NCI-H1417 (cell line): ENCODE results near the gene PPP3CA.
"Not testable (repeated sequence)": the region's sequence is repeated elsewhere in the genome, so short reads cannot be mapped to it uniquely, and the experiment has no call there.

Source experiments
- DNase-seq, 3 experiments: peaks; one replicate each; lab custom pipeline; 2025; lab: John Stamatoyannopoulos, UW

PPP3CA gene

DNA sequence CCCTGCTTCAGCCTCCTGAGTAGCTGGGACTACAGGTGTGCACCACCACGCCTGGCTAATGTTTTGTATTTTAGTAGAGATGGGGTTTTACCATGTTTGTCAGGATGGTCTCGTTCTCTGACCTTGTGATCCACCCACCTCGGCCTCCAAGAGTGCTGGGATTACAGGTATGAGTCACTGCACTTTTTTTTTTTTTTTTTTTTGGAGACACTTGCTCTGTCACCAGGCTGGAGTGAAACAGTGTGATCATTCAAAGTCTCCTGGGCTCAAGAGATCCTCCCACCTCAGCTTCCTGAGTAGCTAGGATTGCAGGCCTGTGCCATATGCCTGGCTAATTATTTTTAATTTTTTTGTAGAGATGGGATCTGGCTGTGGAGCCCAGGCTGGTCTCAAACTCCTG is 338.8 kb downstream of the PPP3CA start:
- DNase-seq = no peak

DNA sequence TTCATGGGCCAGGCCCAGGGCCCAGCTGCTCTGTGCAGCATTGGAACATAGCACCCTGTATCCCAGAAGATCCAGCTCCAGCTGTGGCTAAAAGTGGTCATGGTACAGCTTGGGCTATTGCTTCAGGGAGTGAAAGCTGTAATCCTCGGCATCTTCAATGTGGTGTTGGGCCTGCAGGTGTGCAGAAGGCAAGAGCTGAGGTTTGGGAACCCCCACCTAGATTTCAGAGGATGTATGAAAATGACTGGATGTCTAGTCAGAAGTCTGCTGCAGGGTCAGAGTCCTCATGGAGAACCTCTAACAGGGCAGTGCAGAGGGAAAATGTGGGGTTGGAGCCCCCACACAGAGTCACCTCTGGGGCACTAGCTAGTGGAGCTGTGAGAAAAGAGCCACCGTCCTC is 341.7 kb downstream of the PPP3CA start:
- no peak for DNase-seq

DNA sequence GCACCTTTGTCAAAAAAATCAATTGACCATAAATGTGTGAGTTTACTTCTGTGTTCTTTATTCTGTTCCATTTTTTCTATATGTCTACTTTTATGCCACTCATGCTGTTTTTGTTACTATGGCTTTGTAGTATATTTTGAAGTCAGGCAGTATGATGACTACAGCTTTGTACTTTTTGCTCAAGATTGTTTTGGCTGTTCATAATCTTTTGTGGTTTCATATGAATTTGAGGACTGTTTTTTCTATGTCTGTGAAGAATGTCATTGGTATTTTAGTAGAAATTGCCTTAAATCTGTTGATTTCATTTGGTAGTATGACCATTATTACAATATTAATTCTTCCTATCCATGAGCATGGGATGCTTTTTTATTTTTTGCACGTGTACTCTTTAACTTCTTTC is 346.8 kb downstream of the PPP3CA start:
- DNase-seq = no peak

DNA sequence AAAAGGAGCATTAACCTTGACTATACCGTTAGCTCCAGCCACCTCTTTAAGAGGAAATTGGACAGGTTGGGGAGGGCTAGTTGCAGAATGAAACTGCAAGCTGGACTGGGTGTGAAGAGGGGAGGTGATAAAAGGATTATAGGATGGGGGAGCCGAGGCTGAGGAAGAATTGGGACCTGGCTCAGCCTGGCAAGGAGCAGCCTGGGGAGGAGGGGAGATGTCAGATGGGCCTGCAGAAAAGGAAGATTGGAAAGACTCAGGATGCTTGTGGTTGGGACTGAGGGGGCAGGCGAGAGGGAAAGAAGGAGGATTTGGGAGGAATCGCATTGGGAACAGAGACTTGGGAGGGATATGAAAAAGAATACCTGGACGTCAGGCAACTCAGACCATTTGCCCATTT is 351.7 kb downstream of the PPP3CA start:
- DNase-seq = no peak

DNA sequence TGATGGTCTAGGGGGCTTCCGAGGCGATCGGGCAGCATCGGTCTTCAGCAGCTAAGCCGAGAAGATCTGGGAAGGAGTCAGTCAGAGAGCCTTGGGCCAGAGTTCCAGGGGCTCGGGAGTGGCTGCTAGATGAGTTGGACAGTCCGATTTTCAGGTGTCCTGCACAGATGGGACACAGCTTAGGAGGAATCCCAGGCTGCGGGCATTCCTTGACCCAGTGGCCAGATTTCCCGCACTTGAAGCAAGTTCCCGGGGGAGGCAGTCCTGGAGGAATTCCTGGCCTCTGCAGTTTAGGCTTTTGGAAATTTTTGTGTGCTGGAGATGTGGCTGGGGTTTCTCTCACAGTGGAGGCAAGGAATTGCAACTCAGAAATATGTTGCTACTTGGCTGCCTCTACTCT is 352.3 kb downstream of the PPP3CA start:
- DNase-seq = not testable (repeated sequence)

DNA sequence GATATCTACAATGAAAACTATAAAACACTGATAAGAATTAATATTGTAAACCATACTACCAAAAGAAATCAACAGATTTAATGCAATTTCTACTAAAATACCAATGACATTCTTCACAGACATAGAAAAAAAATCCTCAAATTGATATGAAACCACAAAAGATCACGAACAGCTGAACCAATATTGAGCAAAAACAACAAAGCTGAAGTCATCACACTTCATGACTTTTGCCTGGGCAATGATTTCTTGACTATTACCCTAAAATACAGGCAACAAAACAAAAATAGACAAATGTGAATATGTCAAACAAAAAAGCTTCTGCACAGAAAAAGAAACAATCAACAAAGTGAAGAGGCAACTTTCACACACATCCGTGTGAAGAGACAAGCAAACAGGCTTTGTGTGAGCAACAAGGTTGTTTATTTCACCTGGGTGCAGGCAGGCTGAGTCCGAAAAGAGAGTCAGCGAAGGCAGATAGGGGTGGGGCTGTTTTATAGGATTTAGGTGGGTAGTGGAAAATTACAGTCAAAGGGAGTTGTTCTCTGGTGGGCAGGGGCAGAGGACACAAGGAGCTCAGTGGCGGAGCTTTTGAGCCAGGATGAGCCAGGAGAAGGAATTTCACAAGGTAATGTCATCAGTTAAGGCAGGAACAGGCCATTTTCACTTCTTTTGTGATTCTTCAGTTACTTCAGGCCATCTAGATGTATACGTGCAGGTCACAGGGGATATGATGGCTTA is 355.8 kb downstream of the PPP3CA start:
- not testable (repeated sequence) for DNase-seq

DNA sequence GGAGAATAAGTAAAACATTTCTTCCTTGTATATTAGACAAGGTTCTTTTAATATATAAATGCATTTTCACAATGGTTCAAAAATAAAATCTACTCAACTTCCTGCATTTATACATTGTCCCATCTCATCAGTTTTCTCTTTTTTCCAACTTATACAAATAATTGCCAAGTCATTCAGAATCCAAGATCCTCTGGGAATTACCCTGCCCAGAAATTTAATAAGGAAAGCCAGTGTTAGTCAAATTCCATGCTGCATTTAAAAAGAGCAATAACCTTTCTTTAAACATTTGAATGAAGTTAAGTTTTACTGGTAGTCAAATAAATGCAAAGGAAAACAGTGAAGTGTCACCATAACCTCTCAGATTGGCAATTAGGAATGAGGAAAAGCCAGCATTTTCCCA is 357.9 kb downstream of the PPP3CA start:
- no peak for DNase-seq

DNA sequence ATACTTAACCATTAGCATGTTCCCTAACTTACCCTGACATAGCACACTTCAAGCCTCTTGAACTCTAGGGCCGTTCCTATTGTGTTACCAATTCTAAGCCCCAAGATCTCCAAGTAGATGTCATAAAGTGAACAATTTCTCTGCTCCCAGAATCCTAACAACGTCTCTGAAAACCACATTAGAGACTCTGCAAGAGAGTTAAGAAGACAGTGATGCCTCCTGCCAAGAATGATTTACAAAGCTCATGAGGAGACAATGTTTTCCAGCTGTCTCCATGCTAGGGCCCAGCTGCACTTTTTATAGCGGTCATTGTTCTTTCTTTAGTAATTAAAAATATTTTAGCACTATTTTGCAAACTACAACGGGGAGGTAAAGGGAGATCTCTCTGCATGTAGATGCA is 358.4 kb downstream of the PPP3CA start:
- DNase-seq = no peak

DNA sequence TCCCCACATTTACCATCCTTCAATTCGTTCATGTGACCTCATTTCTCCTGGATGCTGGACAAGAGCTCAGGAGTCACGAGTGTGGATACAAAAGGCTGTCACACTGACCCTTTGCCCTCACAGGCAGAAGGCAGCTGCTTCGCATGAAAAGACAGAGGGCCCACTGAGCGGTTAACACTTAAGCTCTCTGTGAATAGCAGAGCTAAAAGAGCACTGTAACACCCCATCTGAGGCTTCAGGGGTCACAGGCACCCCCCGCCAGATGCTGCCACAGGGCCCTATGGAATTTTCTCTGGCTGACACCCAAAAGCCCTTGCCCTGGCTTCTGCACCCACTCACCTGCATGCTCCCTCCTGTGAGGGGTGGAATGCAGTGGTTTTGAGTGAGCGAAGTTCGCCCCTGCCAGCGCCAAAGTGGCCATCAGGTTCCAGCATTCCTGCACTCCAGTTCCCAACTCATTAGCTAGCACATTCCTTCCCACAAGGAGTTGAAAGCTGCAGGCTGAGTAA is 360.9 kb downstream of the PPP3CA start:
- no peak for DNase-seq

DNA sequence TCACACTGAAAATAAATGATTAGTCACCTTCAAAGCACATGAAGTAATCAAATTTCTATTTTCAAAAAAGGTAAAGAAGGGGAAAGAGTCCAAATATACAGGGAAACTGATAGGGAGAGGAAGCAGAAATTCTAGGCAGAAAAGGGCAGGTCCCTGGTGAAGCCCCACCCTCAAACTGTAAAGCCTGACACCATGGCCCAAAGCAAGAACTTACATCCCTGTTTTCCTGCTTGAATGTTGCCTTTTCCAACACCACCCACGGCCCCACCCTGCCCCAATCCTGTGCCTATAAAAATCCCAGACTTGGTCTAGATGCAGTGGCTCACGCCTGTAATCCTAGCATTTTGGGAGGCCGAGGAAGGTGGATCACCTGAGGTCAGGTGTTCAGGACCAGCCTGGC is 361.8 kb downstream of the PPP3CA start:
- DNase-seq = no peak

DNA sequence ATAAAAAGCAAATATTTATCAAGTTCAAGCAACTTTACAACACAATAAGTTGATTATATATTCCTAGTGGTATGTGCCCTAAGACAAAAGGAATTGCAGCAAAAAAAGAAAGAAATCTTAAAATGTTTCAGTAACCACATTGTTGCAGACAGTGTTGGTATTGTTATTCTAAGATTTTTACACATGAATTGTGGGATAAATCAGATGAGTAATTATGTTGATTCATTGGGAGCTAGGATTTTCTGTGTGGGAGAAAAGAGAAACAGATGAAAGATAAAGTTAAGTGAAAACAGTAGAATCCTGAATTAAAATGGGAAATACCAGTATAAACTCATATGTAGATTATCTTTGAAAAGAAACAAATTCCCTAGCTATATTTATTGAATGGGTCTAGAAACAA is 362.4 kb downstream of the PPP3CA start:
- no peak for DNase-seq

DNA sequence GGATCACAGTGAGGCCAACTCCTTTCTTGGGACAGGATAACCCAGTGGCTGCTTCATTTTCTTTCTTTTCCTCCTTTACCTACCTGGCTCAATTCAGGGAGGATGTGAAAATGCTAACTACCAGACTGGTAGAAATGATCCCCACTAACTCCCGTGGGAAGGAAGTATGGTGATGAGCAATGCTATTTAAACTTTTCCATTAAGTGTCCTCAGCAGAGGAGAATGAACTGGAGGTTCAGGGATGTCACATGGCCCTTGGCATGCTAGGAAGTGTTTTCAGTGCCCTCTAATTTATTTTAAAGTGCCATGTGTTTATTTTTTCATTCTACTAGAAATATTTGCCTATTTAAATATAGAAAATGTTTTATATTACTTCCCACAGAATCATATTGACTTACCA is 363.9 kb downstream of the PPP3CA start:
- no peak for DNase-seq

DNA sequence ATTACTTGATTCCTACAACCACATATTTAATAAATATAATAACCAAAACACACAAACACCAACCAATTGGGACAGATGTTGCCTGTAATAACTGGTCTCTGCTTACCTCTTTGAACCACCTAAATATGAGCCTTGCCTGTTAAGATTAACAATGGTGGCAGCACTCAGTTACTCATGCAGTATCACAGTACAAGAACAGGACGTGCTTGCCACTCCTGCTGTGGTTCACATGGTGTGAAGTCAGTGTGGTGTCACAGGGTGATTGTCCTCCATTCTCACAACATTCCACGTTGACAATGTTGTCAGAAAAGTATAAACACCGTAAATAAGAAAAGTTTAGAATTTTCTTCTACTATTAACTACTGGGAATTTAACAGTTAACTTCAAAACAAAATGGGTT is 365.0 kb downstream of the PPP3CA start:
- DNase-seq = no peak

DNA sequence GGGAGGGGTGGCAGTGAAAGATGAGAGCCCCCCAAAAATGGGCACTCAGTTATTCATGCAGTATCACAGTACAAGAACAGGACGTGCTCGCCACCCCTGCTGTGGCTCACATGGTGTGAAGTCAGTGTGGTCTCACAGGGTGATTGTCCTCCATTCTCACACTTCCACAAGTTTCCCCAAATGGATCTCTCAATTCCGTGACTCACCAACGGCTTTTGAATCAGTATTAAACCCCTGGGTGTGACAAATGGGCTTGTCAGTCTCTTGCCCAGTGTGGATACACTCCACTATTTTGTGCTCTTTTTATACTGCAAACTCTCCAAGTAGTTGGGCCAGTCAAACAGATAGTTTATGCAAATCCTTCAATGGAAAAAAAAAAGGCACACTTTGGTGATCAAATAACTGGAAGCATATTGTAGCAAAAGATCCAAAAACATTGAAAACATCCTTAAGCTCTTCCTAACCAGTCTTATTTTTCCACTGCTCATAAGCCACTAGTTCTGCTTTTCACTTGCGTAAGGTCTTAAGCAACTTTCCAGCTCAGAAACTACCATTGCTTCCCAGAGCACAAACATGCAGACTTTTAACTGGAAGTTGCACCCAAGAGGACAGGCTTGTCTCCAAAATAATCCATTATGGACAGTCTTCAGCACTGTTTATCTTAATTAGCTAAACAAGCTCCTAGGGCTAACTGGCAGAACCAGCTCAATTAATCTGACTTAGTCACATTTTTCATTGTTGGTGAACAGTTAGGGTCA is 365.7 kb downstream of the PPP3CA start:
- peak in 1 of 3 experiments; percentile 11 for DNase-seq

DNA sequence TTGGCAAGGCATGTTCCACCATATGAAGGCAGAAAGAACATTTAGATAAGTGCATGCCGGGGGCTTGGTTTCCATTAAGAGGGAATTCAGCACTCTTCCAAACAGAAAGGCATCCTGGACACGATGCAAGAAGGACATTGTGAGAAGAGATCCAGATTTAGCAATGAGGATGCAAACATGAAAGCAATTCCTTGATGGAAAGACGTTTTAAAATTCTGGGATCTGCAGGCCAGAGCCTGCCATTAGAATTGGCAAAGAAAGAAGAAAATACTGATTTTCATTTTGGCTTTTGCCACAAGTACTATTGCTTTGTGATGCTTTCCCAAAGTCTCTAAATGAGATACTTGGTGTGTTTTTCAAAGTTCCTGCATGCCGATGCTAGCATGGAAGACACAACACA is 367.6 kb downstream of the PPP3CA start:
- no peak for DNase-seq

DNA sequence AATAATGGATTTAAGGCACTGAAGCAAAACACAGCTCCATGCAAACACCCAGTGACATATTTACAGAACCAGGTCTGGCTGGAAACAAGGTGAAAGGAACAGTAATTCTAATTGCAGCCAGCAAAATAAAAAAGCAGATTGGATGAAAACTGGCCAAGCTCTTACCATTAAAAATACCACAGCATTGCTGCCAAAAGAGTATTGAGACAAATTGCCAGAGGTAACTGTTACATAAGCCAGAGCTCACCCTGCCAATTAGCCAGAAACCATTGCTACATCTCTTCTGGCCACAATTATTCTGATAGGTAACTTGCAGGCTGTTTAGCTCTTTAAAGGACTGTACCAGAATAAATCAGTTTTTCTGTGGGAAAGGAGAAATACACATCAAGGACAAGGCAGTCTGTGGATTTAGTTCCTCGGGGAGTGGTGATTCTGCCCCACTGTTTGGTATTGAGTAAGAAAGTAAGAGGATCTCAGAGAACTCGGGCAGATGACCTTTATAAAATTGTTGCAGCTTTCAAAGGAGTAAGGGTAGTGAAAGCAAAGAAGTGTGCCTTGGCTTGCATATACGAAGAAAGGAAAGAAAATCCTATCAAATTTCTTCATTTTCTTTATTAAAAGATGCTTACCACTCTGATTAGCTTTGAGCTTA is 369.5 kb downstream of the PPP3CA start:
- DNase-seq = no peak

DNA sequence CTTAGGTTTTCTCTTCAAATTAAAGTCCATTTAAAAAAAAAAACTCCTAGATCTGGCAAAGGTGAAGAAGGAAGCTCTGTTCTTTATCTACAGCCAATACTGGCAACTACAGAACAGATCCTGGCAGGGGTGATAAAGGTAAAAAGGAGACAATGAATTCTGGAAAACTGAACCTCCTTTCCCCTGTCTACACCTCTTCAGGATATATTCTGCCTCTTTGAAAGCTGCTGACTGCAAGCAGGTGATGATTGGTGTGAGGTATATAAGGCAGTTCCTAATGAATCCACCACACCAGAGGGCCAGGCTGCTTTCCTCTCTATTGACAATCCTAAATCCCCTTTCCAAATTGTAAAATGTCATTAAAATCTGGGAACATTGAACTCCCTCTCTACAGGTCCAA is 370.1 kb downstream of the PPP3CA start:
- DNase-seq = no peak
